NCI-H187 (cell line): ENCODE measurements around the gene TLR6.
A peak's percentile ranks its signal among the peaks of the same experiment; 100 is the strongest.

Experiments used
- DNase-seq, 2 experiments: peaks; one replicate each; lab custom pipeline; 2025; lab: John Stamatoyannopoulos, UW

Gene TLR6, protein sequence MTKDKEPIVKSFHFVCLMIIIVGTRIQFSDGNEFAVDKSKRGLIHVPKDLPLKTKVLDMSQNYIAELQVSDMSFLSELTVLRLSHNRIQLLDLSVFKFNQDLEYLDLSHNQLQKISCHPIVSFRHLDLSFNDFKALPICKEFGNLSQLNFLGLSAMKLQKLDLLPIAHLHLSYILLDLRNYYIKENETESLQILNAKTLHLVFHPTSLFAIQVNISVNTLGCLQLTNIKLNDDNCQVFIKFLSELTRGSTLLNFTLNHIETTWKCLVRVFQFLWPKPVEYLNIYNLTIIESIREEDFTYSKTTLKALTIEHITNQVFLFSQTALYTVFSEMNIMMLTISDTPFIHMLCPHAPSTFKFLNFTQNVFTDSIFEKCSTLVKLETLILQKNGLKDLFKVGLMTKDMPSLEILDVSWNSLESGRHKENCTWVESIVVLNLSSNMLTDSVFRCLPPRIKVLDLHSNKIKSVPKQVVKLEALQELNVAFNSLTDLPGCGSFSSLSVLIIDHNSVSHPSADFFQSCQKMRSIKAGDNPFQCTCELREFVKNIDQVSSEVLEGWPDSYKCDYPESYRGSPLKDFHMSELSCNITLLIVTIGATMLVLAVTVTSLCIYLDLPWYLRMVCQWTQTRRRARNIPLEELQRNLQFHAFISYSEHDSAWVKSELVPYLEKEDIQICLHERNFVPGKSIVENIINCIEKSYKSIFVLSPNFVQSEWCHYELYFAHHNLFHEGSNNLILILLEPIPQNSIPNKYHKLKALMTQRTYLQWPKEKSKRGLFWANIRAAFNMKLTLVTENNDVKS

DNA sequence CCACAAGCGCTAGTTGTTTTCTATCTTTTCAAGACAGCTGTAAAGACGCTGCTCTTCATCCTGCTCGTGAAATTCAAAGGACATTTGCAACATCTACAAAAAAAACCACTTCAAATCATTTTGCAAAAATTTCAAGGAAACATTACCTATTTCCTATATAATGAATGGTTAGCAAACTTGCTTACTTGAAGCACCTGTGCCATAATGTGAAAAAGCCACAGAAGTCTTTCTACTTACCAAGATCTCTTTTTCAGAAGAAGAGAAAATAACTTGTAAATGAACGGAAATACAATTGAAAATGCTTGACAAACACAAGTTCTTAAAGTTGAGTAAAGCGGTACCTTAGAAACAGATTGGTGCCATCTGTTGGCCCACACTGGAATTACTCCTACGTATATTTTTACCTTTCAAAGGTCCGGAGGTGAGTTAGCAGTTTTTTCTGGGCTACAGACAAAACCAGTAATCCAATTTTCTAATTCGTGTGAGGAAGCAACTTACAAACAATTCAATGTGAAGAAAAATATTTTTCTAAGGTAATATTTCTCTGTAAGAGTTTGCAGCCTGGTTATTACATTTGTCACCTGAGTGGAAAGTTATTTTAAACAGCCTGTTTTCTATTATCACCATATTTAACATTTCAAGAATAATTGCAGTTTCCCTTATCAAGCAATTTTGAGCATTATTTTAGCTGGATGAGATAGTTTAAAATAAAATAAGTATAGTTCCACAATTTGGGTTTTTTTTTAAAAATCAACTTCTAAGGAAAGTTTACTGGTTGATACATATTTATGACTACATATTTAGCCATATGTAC is at the start of gene TLR6:
Gene TLR6, minus strand, starts transcription at position 294 of the 814 bp plus-strand sequence. CDS start 27,344 bp downstream, outside the sequence.
- DNase-seq: peak in 1 of 2 experiments; percentile 38

DNA sequence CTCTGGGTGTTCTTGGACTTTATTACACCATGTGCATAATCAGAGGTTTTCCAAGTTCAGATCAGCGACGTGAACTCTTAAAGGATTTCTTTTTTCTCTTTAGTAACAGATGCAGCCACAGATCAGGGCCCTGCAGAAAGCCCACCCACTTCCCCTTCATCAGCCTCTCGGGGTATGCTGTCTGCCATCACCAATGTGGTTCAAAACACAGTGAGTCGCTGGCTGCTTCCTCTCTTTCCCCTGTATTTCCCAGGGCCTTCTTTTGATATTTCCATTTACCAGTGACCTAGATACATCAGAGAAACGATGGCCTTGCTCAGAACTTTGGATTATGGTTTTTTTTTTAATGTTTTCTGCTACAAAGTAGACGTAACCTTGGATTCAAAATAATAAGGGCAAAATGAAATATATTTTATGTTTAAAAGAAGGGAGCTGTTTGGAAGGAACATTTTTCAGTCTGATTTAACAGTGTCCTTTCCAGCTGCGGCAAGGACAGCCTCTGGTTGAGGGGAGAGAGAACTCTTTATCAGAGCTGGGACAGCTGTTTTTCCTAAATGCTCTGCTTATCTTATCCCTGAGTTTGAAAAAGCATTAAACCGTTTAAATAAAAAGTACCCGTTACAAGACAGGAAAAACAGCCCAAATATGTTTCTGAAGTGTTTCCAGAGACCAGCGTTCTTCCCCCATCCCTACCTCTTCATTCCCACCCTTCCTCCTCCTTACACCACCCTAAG is 49.2 kb upstream of the TLR6 start:
- DNase-seq: no peak

DNA sequence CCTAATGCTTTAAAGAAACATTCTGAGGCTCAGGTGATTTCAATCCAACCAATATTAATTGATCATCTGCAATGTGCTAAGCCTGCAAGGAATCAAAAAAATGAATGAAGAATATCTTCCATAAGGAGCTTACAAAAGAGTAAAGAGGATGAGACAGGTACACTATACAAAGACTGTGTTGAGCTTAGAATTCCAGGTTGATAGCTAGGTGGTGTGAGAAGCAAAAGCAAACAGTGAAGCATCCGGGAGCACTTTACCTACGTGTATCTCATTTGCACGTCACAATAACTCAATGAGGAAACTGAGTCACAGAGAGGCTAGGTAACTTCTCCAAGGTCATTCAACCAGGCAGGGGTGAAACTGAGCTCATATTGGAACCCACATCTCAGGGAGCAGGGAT is 48.1 kb upstream of the TLR6 start:
- DNase-seq: no peak

DNA sequence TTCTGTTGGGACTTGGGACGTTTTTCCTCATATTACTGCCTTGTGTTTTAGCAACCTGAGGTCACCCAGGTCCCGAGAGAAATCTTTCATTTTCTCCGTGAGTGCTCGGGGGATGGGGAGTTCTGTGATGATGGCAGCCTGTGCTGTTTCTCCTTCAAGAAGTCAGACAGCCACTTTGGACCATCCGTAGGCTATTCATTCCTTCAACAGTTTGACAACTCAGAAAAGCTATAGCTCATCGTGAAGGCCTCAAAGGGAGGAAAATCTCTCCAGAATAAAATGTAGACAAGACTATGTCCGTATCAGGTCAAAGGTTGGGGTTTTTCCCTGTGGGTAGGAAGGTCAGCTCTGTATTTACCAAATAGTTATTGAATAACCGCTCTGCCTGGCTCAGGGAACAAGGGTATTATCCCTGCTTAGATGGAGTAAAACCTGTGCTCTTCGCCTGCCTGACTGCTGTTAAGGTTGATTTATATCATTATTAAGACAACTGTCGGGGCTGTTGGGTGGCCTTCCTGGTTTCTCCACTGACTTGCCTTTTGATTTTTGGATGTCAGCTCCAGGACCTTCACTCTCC is 47.6 kb upstream of the TLR6 start:
- no peak for DNase-seq

DNA sequence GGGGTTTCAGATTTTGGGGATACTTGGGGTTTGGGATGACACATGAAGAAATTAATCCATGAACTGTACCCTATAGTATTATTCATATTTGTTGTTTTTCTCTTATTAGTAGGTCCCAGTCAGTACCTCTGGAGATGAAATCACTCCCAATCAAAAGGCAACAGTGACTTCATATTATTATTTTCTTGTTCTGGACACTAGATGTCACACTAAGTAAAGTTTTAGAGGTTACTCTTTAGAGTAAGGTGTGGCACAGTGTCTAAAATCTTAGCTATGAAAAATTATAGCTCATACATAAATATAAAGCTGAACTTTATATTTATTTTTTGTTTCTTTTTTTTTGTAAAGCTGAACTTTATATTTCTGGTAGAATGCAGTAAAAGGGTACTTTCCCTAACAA is 46.1 kb upstream of the TLR6 start:
- no peak for DNase-seq

DNA sequence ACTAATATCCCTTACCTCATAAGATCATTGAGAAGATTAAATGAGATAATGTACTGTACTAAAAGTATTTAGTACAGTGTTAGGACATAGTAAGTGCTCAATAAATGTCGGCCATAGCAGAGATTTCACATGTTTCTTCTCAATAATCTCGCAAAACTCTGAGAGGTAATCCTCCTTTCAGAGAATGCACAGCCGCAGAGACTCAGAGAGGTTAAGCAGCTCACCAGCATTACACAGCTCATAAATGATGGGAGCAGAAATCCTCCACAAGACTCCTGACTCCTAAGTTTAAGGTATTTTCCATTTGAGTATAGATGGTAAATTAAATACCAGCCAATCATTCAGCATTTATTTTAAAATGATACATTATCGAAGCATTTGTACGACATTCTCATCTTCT is 45.6 kb upstream of the TLR6 start:
- no peak for DNase-seq

DNA sequence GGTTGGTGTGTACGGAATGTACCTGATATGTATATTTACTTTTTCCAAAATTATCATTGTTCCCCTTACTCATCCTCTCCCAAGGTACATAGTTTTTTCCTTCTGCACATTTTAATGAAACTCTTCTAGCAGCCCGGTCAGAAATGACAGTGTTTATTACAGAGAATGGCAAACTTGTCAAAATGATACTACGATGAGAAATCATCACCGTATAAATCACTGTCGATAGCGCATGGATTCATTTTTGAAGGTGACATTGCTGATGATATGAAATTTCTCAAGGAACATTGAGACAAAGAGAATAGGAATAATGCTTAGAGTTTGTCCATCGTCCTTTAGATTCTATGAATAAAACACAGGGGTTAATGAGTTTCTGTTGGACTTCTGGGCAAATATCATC is 41.6 kb upstream of the TLR6 start:
- no peak for DNase-seq

DNA sequence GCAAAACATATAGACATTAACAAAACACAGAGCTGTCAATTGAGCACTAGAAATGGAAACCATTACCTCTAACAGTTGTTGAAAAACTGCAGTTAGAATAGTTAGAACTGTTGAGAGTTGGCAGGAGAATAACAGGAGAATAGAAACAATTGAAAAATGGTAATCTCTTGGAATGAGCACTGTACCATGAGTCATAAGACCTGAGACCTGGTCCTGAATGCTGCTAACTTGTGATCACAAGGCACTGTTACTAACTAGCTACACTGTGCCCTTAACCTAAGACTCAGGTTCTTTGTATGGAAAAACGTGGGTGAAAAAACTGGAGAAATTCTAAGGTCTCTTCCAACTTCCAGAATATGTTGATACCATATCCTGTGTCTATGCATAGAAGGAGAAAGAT is 40.3 kb upstream of the TLR6 start:
- DNase-seq: no peak

DNA sequence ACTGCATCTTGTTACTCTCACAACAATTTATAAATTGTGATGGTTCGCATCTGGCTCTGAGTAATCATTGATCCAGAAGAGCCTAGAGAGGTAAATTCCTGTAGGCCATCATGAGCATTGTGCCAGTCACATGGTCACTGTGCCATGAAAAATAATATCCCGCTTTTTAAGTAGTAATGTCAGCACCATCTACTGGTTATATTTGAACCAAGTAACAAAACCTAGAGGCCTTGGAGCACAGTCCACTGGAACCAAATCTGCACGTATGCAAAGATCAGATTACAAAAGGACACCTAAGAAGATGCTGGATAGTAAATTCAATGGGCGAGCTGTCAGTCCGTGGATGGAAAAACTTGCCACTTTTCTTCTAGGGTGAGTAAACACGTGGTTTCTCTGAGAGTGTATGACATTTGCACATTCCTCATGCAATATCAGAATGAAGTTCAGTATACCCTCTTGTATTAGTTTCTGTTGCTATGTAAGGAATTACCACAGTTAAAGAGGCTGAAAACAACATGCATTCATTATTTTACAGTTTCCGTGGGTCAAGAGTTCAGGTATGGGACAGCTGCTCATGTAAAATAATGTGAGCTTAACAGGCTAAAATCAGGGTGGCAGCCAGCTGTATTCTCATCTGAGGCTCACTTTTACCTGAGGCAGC is 37.8 kb upstream of the TLR6 start:
- no peak for DNase-seq

DNA sequence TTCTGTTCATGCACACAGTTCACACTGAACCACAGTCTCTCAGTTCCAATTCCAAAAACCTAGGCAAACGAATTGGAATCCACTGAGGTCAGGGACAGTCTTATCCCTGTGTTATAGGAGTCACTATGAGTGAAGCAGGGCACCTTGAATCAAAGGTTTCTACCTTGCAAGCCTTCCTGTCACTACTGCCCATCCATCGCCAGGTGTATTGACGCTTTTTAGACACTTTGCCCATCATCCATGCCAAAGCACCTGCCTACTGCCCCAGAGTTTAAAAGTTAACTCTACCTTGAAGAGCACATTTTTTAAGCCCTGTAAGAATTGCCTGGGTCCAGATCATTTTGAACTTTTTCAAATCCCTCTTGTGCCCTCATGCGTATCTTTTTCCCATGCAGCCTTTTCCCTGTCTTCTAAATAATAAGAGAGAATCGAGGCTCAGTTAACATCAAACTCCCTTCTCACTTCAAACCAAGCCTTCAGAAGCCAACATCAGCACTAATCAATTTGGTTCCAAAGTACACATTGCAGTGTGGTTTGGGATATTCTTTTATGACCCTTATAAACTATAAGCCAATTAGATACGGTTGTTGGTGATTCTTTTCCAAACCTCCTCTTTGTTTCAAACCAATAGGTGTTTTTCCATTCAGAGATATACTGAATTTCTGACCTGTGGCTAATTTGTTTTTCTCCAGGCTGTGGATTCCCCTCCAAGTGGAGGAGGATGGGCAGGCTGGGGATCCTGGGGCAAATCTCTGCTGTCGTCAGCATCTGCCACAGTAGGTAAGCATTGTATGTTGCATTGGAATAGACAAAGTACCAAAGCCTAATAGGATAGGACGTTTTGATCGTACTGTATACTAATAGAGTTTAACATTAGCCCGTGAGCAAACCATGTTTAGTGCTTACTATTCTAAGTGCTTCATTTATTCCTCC is 34.7 kb upstream of the TLR6 start:
- no peak for DNase-seq

DNA sequence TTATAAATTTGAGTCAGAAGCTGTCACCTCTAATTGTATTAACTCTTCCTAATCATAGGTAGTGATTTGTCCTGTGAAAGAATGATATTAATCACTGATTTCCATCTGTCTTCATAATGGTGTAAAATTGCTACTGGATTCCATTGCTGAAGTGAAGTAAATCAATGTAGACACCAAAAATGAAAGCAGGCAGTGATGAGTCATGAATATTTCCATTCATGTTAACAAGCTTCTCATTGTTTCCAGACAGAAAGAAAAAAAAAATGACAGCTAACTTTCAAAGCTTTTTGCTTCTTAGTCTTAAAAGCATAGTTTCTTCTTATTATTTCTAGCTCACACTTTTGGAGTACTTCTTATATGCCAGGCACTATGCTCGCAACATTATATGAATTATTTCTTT is 32.5 kb upstream of the TLR6 start:
- DNase-seq: no peak

DNA sequence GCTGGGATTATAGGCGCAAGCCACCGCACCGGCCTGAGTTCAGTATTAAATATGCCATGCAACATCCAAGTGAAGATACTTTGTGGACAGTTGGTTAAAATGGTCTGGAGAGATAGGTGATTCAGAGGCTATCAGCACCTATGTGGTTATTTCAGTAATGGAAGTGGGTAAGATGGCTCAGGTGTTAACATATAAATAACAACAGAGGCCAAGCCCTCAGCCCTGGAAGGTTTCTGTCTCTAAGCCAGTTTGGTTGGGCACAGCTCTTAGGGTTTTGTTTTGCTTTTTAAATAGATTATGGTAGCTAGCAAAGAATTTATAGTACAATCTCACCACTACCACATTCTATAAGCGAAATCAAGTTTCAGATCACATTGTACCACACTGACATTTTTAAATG is 27.6 kb upstream of the TLR6 start:
- DNase-seq: no peak

DNA sequence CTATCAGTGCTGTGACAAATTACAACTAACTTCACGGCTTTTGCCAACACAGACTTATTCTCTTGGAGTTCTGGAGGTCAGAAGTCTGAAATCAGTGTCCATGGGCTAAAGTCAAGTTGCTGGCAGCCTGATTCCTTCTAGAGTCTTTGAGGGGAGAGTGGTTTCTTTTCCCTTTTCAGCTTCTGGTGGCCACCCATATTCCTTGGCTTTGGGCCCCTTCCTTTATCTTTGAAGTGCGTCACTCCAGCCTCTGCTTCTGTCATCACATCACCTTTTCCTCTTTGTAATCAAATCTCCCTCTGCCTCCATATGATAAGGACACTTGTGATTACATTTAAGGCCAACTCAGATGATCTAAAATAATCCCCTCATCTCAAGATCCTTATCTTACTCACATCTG is 20.0 kb upstream of the TLR6 start:
- no peak for DNase-seq

DNA sequence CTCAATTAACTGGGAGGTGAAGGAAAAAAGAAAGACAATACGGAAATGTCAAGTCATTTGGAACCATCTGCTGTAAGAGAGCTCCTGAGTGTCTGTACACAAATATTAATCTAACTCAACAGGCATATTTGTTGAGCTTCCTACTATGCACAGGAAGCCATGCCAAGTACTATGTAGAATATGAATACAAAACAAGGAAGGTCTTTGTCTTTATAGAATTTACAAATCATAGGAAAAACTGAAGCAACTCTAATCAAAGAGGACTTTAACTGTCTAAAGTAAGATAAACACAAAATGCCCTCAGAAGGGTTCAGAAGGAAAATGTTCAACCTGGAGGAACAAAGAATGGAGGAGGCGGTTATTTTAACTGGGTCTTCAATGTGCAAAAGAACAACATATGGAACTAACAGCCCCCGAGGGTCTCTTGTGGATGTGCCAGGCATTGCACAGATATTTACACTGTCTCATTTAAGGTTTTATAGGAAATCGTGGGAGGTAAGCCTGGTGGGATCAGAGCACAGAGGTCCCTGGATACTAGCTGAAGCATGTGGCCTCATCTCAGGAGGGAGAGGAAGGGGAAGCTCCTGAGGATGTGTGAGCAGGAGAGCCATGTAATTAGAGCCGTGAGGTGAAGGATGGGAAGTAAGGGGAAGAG is 16.8 kb upstream of the TLR6 start:
- no peak for DNase-seq

DNA sequence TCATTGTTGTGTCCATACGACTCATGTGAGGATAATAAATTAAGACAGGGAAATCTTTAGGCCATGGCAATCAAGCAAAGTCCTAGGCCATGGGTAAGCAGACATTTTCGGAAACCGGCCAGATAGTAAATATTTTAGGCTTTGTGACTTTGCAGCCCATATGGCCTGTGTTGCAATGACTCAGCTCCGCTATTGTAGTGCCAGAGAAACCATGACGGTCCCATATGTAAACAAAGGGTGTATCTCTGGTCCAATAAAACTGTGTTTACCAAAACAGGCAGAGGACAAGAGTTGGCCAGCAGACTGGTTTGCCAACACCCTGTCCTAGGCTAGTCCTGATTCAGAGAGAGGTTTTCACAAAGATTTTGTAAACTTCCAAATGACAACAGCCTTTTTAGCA is 16.0 kb upstream of the TLR6 start:
- DNase-seq: no peak

DNA sequence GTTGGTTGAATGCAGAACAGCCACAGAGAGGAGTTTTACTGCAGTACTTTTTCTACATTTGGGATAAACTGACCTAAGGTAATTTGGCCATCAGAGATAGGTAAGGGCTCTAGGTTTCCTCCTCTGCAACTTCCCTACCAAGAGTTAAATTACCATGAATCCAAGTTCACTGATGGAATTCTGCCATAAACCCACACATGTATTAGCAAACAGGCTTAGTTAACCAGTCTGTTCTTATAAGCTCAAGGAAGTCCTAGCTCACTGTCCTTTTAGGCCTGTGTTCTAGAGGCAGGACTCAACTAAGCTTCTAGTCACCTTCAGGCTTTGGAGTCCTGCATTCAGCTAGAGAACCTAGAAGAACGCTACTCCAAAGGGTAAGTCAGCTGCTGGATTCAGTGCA is 15.0 kb upstream of the TLR6 start:
- DNase-seq: no peak

DNA sequence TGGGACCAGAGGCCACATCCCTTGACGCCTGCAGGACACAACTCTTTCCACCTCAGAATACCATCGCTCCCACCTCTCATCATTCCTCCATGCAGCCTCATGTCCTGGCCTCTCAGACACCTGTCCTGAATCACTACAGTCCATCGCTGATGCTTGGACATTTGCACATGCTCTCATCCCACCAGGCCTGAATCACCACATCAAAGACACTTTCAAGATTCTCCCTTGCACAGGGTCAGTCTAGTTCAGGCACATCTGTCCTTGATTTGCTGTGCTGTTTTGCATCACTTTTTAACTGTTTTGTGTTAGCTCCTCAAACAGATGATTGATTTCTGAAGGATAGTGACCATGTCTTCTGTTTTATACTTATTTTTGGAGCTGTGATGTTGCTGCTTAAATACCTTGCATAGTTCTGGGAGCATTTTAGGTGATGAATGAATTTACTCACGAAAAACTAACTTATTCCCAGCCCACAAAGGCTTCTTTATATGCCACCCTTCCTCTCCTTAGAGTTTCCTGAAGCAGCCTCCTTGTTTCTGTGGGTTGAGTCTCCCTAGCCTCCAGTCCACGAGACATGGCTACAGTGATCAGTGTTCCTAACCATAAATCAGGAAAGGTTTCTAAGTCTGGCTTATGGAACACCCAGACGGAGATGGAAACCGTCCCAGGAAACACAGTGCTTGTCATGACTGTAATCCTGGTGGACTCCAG is 13.6 kb upstream of the TLR6 start:
- DNase-seq: no peak

DNA sequence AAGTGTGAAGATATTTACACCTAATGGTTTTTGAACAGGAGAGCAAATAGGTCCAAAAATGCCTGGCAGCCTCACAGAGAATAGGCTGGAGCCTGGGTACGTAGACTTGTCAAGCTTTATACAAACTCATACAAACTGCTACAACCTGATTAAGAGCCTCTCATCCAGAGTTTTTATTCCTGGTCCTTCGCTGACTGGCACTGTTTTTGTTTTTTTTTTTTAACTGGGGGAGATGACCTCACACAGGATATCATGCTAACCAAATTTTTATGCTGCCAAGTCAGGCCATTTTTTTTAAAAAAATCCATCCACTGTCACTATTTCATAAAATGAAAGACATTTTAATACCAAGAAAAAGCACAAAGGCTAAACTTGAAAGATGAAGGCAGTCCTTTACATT is 12.9 kb upstream of the TLR6 start:
- no peak for DNase-seq
